HG02642 (cell line): ENCODE data around the gene GBX2.

Experiments
- ATAC-seq: cut with Tn5 transposase; IDR thresholded peaks from one replicate; pipeline ENCODE4 v1.9.1; 2021; ENCODE audit warnings: mild to moderate bottlenecking; ENCODE audit not compliant: unreplicated experiment, poor library complexity

Gene GBX2

DNA sequence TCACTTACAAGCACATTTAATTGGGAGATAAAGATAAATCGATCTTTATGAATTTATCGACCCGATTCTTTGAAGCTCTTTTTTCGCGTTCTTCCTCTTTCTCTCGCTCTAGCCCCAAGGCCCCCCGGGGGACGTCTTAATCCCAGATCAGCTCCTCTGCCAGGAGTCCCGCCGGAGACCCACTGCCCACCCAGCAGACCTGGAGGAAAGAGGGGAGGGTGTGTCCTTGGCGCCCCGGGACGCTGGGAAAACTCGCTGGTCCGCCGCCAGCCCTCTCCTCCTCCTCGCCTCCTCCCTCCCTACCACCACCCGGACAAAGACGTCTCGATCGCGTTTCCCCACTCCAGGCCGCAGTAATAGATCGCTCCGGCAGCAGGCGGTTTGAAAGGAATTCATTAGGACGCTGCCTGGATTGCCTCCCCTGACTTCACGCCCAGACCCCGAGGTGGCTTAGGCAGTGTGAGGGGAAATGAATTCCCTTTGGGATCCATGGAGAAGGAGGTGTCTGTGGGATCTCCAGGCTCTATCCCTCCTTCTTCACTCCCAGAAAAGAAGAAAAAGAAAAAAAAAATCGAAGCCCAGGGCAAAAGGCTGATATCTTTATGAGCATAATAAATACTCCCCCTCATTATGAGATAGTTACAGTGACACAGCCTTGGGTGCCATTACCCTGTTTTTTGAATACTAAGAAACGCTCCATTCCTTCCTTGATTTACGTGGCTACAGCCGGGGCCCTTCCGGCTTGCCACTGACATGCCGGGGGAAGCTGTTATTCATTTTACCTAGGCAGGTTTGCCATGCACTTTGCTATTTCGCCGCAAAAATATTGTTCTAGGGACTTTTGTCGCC, 1.8 kb upstream of the GBX2 start:
- no peak for ATAC-seq

DNA sequence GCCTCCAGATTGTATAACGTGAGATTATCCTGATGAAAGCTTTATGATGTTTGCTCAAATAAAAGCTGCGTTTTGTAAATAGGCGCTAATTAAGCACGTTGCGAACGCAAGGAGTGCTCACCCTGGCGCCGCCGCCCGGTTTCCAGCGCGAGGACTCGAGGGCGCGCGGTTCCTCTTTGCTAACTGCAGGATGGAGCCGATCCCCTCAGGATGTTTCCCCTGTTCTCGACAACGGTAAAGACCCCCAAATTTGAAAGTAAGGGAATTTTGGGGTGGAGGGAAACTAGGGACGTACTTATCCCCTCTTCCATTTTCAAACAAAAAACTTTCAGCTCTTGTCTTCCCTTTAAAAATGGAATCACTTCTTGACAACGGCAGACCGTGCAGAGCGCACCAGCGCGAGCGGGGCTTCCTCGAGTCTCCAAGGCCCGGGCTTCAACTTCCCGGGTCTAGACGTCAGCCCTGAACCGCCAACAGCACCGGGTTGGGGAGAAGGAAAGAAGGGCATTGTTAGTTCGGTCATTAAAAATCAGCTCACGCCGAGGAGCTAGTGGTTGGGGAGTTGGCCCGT, 1.1 kb upstream of the GBX2 start:
- no peak for ATAC-seq

DNA sequence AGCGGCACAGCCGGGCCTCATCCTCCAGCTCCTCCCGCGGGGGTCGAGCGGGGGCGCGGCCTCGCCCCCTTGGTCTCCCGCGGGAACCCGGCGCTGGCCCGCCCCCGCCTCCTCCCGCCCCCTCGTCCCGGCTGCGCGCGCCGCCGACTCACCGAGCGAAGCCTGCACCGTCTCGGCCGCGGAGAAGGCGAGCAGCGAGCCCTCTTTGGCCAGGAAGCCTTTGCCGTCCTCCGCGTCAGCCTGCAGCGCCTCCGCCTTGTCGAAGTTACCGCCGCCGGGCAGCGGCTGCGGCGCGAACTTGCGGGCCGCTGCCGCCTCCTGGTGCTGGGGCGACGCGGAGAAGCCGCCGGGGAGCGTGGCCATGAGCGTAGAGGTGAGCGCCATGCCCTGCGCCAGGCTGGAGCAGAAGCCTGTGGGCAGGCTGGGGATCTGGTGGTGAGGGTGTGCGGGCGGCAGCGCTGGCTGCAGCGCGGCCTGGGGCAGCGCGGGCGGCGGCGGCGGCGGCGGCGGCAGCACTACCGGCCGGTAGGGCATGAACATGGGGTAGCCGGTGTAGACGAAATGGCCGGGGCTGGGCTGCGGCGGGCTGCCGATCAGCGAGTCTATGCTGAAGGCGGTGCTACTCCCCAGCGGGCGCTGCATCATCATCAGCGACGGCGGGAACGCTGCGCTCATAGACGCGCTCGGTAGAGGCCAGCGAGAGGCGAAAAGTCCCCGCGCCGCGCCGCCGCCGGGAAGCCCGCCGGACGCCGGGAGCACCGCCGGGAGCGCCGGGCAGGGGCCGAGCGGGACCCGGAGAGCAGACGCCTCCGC, 683 bp downstream of the GBX2 start:
- ATAC-seq = no peak

DNA sequence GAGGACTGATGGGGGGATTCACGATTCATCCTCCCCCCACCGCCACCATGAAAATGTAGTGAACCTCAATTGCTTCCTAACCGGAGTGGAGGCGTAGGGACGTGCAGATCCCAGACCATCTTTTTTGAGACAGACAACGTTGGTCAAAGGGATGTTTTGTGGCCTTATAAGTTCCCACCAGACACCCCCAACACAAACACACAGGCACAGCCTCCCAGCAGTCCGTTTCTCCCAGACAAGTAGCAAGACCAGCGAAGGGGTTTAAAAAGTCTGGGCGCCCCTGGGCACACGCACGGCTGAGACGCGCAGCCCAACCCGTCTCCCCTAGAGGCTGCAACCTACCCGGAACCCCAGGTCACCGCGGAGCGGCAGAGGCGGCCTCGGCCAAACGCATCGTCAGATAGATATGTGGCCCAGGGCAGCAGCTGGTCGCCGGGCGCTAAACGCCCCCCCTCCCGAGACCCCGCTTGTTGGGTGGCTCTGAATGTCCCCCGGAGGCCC, 1.3 kb downstream of the GBX2 start:
- no peak for ATAC-seq

DNA sequence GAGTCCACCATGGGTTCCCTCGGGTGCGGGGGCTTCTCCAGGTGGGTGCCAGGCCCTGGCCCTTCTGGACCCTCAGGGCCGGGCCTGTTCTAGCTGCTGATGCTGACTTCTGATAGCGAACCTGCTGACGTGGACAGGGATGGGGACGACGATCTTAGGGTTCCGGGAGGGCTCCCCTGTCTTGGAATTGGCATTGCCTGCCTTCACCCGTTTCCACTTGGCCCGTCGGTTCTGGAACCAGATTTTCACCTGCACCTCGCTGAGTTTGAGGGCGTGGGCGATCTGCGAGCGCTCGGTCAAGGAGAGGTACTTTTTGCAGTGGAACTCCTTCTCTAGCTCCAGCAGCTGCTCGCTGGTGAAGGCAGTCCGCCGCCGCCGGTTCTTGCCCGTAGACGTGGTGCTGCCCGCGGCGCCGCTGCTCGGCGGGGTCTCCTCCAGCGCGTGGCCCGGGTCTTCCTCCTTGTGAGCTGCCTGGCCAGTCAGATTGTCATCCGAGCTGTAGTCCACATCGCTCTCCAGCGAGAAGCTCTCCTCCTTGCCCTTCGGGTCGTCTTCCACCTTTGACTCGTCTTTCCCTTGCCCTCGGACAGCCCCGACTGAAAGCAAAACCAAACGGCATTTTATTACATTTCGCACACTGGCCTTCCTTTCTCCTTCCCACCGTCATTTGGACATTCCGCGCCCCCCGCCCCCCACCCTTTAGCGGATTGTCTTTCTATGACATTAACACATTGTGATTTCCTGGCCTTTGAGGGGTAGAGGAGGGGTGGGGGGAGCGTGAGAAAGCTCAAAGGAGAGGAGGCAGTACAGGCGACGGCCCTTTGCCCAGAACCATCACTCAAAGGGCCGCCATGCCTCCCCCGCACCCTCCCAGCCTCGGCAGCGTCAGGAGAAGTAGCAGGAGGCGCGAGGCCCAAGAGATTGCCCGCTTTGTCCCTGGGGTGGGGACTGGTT, 2.1 kb downstream of the GBX2 start:
- no peak for ATAC-seq

DNA sequence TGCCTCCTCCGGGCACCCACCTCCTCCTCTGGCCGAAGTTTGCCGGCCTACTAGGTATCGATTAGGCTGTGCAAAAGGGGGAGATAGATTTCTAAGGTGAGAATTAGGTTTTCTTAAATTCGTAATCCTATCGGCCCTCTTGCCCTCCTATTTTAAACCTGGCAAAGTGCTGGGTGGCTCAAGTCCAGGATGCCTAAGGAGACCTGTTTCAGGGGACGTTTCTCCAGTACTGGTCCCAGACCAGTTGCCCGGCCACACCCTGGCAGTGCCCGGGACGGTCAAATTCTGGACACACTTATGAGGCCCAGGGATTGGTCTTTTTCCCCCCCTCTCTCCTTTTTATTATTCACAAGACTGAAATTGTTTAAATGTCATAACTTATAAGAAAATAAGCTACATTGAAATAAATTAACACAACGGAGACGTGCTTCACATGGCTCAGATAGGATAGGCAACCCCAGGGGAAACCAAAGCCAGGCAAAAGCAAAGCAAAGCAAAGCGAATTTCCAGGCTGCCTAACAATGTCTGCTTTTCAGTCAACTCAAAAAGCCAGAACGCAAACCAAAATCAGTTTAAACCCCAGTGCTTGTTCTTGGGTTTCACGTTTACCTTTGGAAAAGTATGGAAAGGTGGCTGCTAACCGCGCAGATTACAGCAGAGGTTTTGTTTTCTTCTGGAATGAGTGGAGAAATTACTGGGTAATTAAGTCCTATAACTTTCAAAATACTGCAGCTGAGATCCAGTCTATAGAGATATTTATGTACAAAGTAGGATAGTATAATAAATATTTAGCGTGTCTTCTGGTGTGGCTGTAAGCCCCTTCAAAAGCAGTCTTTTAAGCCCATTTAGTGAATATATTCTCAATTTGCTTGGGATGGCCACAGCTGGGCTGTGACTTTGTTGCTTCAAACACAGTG, 3.0 kb downstream of the GBX2 start:
- ATAC-seq = no peak

DNA sequence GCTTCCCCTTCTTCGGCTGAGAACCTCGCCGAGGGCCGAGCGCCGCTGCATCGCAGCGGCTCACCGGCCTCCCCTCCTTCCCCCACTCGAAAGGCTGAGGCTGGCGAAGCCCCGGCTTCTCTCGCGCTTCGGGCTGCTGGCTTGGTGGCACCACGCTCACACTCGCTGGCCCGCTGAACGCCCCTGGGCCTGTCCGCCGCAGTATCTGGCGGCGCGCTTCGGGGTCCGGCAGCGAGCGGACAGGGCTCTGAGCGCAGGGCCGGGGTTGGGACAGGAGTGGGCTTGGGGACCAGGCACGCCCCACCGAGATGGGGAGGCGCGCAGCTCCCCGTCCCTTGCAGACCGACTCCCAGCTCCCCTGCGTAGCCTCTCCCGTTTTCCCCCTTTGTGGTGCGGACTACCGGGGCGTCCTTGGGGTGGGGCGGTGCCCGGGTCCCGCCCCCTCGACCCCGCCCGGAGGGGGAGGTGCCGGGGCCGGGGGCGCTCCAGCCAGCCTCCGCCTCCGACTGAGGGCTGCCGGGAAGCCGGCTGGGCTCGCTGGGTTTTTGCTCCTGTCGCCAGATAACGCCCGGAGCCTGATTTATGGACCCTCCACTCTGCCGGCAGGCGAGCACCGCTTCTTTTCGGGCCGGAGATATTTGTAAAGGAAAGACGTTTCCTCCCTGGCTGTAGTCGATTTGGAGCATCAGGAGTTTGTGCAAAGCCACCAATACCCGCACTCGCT, 3.8 kb downstream of the GBX2 start:
- ATAC-seq = no peak

DNA sequence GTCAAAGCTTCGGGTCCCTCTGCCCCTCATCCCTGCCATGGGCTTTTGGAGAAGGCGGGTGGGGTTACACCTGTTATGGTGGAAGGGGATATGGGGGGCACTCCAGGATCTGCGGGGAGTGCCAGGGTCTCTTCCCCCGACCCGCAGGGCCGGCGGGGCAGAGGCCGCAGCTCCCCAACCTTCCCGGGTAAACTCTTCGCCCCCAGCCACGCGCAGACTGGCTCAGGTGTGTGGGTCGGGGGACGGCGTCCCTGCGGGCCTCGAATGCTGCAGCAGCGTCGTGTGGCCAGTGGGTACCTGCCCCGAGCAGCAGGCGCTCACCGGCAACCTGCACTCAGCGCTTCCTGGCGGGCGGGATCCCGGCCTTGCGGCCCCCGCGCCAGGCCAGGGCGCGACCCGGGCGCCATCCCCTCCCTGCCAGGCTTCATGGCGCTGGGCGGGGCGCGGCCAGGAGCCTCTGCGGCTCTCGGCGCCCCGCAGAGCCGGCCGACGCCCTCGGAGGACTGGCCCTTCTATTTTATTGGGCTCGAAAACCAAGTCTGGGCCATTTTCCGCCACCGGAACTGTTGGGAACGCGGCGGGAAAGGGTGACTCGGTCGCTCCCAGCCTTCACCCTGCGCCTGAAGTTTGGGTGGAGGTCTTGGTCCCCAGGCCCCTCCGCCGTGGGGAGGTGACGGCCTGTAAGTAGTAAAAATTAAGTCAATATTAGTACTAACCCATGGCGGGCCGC, 4.5 kb downstream of the GBX2 start:
- no peak for ATAC-seq

DNA sequence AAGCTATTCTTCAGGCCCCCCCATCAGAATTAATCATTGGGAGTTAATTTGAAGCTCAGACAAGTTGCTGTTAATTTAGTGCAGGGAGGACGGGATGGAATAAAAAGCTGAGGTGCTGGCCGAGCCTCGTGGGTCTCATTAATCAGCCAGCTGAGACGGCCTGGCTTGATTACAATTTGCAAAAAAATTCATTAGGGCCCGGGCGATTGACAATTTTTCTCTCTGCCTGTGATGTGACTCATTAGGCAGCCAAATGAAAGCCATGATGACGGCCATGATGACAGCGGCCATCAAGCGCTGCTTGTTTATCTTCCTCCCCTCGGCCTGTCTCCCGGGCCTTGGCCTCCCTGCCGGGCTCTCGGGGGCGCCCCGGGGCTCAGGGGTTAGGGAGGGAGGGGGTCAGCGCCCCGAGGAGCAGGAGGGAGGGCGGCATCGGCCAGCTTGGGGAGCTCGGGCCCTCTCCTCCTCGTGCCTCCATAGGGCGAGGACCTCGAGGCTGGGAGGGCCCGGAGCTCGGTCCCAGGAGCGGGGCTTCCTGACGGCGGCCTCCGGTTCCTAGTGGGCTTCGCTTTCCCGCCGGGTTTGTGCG, 5.2 kb downstream of the GBX2 start:
- ATAC-seq = no peak

DNA sequence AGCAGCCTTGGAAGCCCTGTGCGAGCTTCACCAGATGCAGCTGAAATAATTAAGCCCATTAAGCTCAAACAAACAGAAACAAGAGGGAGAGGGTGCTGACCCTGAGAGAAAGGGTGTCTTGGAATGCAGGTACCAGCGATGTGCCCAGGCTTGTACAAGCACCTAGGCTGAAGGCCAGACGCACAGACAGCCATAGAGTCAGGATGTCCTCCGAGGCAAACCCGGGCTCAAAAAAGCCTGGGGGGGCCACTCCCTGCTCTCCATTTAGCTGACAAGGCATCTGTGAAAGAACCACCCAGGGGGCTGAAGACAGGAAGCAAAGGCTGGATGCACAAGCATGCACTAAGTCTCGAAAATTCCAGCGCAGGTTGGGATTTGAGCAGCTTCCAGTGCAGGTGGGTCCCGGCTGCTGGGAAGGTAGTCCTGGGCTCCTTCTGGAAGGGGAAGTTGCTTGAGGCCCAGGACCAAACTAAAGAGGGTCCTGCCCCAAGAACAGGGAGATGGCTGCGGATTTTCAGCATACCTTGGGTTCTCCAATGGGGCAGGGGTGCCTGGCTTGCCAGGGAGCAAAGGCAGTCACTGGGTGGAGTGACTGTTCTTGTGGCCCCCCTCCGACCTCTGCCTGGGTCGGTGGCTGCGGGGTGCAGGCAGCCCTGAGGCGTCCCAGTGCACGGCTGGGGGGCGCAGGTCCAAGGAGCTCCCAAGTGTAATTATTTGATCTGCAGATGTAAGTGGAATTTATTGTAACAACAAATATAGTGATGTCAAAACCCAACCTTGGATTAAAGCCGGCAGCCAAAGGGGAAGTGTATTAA, 5.9 kb downstream of the GBX2 start:
- no peak for ATAC-seq

DNA sequence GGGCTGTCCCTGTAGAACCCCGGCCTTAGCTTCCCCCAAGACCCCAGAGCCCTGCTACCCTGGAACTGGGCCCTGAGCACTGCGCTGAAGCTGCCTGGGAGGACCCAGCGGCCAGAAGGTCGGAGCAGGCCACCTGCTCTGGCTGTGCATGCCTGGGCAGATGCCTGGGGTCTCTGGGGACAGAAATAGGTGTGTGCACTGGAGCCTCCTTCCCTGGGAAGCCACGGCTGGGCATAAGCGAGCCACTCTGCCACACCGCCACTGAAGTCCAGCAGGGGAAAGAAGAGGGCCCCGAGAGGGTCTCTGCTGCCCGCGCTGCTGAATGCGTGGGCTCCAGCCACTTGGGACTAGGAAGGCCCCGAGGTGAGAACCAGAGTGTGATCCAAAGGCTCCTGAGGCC, 6.7 kb downstream of the GBX2 start:
- no peak for ATAC-seq

DNA sequence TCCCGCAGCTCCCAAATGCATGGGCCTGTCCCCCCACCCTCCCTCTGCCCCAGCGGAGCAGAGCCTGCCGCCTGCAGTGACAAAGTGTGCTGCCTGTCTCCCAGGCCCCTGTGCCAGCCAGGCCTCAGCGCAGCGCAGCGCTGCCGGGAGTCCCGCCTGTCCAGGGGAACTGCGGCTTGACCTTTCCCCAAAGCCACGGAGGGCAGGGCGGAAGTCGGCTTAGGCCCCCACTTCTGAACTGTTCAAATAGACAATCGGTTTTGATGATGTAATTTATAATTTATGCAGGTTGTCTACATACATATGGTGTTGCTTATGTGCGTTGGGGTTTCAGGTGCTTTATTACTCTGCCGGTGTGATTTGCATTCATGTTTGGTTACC, 7.1 kb downstream of the GBX2 start:
- ATAC-seq = no peak

DNA sequence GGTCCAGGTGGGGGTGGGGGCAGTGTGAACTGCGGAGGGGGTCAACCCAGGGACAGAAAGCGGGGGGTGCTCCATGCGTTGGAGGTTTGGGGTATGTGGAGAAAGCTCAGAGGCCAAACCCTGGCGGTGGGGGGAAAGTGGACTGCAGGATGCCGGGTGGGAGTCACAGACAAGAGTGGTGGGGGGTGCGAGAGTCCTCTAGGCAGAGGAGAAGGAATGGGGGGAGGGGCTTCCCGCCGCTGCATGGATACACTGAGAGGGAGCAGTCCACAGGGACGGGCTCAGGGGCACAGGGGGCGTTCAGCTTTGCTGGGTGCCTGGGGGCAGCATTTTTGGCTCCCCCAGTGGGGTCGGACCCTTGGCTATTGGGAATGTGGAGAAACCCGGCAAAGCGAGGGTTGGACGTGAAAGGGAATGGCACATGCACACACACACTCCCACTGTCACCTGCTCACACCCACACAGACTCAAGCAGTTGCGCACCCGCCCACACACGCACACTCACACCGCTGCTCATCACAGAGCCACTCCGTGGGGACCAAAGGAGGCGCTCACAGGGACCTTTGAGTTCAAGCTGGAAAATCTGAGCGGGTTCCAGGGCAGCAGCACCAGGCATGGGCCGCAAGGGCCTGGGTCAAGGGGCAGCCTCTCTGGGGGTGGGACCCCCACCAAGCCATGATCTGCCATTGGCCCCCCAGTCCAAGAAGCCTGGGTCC, 7.7 kb downstream of the GBX2 start:
- no peak for ATAC-seq

DNA sequence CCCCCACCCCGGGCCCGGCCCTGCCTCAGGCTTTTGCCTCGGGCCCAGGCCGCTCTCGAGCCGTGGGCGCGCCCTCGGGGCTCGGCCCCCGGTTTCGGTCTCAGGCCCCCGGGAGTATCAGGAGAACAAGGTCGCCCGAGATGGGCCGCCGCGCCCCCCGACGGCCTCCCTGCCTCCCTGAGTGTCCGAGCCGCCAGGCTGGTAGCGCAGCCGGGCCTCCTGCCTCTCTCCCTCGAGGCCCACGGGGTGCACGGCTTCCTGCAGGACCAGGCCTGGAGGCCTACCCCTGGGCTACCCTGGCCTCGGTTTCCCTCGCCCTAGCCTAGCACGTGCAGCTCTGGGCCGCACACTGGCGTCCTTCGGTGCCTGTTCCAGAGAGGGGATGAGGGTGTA, 8.4 kb downstream of the GBX2 start:
- no peak for ATAC-seq

DNA sequence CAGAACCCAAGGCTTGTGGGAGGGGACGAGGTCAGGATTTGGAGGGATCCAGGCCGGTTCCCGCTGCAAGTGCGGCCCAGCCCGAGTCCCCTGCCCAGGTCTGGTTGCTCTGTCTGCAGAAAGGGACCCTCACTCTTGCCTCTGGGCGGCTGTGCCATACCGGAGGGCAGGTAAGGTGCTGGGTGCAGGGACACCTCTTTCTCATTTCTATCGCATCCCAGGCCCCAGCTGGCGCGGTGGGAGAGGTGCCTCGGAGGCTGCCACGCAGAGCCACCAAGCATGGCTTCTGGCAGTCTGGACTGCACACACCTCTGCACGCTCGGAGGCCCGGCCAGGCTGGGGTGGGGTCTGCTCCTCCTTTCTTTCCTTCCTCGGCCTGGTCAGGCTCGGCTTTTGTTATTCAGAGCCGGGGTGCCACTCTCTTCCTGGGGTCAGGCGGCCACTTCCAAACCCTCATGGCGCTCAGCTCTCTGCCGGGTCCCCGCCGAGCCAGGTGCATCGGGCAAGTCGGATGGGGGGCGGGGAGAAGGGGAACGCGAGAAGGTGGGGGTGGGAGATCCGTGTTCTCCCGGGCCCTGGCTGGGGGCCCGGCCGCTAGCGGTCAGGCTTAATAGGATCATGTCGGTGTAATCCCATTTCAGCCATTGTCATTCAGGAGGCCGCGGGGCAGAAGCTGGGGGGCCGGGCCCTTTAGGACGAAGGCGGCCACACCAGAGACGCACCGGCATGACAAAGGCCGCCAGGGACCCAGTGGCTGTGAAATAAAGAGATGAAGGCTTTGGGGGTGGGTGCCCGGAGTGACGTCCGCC, 9.0 kb downstream of the GBX2 start:
- ATAC-seq = no peak
